Eye (tissue), 1 donor: ENCODE results near the gene INPP4B.
"Not testable (repeated sequence)": the region's sequence is repeated elsewhere in the genome, so short reads cannot be mapped to it uniquely, and the experiment has no call there.

Experiments
- DNase-seq: peaks from one replicate; pipeline ENCODE4 v3.0.0-alpha.2; 2015

Gene INPP4B

DNA sequence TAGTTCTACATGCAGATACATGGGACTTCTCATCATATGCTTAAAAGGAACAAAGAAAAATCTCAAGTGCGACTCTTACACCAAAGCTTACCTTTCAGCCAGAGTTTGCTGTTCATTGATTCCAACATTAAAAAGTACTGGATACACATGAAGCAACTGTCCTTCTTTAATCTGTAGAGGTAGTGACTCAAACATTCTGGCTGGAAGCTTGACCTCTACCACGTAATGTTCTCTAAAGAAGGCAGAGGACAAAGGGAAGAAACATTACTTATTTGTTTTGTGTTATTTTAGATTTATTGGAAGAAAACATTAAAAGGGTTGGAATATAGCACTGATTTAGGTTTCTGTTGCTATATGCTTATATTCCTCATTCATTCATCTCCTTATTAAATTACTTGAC, 733.6 kb downstream of the INPP4B start:
- no peak for DNase-seq

DNA sequence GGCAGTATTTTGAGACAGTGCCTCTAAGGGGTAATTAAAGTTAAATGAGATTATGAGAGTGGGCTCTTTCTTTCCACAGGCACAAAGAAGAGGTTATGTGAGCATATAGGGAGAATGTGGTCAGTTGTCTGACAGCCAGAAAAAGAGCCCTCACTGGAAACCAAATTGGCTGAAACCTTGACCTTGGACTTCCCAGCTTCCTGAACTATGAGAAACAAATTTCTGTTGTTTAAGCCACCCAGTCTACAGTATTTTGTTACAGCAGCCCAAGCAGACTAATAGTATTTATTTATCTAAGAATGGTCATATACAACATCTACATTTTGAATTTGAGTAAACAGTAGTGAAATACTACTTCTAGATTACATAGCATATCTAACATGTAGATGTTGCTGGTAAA, 736.0 kb downstream of the INPP4B start:
- DNase-seq: no peak

DNA sequence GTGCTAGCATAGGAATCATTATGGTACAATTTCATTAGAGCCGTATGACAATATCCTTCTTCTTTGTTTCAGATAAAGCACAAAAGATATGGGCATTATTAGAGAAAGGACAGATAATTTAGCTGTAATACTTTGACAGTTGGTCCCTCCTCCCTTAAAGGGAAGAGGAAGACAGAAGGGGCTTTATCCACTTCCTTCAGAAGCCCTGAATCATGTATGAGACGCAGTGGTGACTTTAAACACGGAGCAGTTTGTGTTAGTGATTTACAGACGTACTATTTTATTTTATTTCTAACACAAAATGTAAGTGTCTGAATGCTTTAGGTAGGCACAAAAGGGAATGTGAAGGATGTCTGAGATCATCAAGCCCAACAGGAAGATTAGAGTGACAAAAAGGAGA, 742.1 kb downstream of the INPP4B start:
- DNase-seq: no peak

DNA sequence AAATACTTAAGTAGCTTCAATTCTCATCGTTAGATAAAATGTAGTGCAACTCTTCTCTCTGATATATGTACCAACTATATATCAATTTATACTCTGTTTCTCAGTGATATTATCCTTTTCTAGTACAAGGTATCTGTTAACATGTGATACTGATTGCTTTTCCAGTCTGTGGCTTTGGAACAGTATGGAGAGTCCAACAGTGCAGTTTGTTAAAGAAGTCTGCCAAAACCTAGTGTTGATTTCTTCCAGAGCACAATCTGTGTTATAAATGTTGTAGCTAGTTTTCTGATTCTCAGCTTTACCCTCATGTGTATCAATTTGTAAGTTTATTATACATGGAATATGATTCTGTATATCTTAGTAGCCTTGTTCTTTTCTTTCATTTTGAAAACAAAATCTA, 744.7 kb downstream of the INPP4B start:
- no peak for DNase-seq

DNA sequence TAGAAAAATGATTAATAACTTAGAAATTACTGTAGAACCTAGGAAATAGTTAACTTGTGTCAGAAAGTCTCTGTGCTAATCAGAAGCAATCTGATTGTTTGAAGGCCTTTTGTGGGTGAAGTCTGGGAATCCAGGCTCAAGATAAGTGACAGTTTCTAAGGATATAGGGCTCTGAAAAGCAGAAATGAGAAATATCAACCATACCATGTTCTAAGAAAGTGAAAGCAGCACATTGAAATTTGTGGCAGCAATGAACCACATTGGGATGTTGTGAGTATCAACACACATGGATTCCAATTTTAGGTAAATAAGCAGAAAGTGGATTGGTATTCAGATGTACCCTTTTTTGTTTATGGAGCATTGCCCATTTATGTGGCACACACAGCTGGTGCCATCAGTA, 745.2 kb downstream of the INPP4B start:
- no peak for DNase-seq

DNA sequence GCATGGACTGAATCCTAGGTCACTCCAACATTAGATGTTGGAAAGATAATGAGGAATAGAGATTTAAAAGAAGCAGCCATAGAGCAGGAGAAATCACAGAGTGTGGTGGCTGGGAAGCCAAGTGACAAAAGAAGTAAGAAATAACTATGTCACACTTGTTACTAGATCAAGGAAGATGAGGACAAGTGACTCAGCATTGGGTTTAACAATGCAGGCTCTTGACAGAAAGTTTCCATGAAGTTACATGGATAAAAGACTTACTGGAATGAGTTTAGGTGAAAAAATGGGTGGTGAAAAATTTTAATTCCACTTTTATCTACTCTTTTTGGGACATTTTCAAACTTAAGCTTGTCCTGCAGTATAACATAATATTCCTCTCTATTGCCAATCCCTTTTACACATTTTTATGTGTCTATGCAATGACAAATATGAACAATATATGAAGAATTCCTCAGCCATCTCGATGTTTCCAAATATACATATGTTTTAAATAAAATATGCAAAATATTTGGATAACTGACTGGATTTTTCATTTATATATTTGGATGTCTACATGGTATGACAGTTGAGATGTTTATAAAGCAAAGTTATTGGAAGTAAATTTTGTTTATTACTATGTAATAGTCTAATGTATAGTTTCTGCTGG, 747.1 kb downstream of the INPP4B start:
- no peak for DNase-seq

DNA sequence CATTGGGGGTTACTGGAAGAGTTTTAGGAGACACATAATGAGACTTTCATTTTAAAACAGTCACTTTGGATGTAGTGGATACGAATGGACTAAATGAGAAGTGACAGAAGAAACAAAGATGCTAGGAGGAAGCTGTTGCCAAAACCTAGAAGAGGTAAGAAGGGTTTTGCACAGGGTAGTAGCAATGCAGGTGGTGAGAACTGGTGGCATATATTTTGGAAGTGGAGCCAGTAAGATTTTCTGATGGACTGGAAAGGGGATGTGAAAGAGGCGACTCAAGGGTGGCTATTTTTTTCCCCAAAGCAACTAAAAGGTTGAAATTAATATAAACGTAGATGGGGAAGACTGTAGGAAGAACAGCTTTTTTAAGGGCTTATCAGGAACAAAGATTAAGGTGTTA, 747.7 kb downstream of the INPP4B start:
- DNase-seq: no peak

DNA sequence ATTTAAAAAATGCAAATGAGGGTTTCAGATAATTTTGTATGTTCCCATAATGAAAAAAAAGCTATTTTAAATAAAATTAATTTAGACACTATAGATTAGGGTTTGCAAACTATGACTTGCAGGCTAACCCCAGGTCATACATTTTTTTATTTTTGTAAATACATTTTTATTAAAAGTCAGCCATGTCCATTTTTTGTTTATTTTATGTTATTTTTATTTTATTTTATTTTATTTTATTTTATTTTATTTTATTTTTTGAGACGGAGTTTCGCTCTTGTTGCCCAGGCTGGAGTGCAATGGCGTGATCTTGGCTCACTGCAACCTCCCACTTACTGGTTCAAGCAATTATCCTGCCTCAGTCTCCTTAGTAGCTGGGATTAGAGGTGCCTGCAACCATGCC, 749.1 kb downstream of the INPP4B start:
- no peak for DNase-seq

DNA sequence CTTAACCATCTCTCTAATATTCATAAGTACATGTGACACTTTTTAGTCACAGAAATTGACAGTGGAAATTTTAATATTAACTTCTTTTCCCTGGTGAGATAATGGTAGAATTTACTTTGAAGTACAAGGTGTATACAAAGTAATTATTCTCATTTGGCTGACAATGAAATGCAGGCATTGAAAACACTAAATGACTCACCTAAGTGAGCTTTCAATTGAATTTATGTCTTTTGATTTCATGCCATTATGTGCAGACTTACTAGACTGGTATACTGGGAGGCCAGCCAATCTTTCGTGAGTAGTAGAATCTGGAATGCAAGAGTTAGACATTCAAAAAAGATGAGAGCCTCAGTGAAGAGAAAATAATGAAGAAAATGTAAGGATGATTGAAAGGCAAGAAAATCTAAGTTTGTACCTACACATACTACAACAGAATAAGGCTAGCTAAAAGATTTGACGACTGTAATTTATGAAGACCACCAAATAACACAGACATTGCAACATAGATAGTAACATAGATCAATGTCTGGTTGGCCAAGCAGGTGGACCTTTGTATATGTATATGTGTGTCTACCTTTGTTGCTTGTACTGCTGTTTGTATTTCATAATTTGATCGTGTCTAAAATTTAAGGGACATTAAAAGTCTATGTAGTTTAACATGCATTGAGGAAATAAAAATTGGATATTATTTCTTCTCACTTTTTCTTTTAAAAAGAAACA, 750.1 kb downstream of the INPP4B start:
- DNase-seq: no peak

DNA sequence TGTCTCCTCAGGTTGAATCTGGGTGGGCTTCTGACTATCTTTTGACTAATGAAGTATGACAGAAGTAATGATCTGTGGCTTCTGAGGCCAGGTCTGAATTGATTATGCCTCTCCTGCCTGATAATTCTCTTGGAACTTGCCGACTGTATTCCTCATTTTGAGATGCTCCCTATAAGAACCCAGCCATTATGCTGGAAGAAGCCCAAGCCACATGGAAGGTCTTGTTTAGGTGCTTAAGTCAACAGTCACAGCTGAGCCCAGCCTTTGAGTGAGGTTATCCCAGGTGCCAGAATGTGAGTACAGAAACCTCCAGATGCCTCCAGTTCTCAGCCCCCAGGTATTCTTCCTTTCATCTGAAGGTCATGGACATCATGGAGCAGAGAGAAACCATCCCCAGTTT, 753.2 kb downstream of the INPP4B start:
- DNase-seq: no peak

DNA sequence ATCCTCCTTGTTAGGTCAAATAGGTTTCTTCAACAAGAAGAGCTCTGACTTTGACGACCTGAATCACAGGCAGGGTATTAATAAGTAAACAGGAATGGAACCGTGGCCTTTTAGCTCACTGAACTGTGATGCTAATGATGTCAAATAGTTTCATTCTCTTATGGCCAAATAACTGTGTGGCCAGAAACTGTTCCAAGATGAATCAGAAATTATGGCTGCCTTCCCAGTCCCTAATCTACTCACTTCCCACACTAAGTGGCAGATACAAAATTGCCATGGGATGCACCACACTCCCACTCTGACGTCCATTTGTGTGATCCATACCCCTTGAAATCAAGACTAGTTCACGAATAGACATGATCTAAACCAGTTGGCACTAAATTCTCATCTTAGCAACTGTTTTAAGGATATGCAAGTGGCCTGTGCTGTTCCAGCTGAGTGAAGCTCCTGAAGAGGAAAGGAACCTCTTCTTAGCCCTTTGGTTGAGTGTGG, 754.4 kb downstream of the INPP4B start:
- peak; percentile 20 for DNase-seq

DNA sequence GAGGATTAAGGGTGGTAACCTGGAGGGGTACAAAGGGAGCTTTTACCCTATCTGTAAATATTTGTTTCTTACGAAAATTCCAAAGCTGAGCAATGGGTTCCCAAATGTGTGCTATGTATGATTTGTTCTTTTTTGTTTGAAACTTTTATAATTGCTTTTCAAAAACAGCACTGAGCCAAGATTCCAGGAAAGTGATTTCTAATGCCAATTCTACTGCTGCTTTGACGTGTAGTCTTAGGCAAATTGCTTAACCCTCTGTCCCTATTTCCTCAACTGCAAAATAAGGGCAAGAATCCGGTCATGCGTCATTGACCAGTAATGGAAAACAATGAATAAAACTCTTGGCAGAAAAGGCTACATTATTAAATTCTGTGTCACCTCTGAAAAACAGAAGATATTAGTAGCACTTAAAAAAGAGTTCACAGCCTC, 755.0 kb downstream of the INPP4B start:
- no peak for DNase-seq

DNA sequence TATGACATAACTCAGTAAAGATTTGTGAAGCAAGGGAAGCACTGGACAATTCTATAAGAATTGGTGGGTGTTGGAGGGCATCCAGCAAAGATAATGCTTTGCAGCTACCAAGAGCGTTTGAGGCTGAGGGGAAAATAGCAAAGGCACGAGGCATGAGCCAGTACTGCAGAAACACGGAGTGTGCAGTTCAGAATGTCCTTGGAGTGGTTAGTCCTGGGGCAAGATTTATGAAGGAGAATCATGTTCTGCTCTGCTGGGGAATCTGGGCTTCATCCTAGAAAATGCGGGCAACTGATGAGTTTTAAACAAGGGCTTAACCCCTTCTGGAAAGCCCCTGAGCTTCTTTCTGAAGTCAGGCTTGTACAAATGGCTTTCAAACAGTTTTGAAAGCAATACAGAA, 757.2 kb downstream of the INPP4B start:
- DNase-seq: no peak

DNA sequence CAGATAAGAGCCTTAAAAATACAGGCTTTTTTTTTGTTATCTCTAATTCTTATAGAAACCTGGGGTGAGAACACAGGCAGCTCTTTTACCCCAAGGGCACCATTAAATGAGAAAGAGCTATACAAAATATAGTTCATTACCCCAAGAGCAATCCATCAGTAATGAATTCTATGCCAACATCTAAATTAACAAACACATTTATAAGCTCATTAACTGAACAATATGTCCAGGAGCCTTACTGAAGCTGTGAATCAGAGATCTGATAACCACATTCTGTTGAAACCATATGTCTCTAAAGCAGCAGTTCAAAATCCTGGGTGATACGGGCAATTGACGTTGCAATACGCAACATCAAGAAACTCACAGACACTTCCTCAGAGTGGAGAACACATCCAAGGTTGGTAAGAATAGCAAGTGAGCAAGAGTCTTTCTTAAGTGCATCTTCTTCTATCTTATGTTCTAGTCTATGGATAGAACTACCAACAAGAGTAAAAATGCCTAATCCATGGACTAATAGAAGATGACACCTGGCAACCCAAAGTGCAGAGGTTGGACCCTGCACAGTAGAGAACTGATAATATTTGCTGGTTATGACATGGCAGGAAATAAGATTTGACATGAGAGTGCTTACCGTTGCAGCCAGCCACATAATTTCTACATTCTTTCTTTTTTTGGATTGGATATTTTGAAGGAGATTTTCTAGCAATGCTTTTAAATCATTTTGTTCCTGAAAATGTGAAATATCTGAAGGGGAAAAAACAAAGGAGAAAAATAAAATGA, 760.4 kb downstream of the INPP4B start:
- DNase-seq: no peak

DNA sequence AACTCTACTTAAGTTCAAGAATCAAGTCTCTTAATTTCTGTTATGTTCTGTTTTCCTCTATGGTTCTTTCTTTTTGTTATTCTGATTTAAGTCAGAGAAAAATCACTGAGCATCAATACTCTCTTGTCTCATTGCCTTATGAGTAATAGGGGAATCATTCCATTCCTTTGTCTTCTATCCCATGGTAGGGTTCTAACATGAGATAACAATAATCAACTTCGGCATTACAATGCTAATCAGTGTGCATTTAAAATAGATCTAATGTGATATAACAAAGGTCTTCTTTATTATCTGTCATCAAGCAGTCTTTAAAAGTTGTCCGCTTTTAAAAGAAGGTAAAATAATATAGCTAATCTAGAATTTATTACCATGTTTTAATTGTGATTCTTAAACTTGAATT, 762.8 kb downstream of the INPP4B start:
- no peak for DNase-seq

DNA sequence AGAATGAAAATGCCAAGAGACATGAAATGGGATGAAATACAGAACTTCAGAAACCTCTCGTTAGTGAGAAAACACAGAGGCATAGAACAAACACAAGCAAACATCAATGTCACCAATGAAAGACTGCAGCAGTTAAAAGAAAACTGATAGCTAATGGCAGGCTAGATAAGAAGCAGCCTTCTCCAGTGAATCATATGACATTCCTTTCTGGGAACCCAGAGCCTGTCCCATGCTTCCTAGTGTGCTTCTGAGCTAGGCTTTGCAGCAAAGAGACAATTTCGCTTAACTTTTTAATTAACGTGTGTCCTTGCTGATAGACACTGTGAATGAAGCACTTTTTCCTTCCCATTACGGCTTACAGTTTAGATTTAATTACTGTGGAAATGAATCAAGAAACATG, 765.1 kb downstream of the INPP4B start:
- DNase-seq: no peak

DNA sequence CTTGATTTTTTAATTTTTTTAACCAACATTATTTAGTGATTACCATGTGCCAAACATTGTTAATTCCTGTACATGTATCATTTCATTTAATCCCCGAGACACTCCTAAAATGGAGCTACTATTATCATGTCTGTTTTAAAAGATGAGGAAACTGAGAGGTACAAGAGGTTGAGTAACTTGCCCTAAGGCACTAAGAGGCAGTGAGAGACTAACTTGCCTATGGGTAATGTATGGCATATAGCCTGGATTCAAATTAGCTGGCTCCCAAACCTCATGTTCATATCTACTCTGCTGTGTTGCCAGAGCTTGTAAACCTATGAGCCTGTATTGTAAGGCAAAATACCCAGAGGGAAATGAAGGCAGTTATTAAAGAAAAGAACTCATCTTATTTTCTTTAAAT, 766.1 kb downstream of the INPP4B start:
- no peak for DNase-seq

DNA sequence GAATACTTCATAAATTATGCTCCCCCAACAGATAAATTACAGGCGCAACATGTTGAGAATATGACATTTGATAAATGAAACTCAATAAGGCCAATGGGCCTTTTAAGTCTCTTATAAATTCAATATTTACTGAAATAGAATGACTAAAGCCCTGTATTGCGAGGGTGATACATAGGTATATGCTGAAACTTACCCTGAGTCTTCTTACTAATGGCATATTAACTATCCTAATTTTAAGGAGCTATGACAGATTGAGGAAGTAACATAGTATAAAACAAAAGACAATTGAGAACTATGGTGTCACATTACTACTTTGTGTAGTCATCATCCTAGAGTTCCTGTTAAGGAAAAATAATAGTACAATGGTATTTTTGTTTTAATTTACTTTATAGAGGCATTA, 769.1 kb downstream of the INPP4B start:
- no peak for DNase-seq

DNA sequence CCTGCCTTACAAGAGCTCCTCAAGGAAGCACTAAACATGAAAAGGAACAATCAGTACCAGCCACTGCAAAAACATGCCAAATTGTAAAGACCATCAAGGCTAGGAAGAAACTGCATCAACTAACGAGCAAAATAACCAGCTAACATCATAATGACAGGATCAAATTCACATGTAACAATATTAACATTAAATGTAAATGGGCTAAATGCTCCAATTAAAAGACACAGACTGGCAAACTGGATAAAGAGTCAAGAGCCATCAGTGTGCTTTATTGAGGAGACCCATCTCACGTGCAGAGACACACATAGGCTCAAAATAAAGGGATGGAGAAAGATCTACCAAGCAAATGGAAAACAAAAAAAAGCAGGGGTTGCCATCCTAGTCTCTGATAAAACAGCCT, 777.8 kb downstream of the INPP4B start:
- not testable (repeated sequence) for DNase-seq

DNA sequence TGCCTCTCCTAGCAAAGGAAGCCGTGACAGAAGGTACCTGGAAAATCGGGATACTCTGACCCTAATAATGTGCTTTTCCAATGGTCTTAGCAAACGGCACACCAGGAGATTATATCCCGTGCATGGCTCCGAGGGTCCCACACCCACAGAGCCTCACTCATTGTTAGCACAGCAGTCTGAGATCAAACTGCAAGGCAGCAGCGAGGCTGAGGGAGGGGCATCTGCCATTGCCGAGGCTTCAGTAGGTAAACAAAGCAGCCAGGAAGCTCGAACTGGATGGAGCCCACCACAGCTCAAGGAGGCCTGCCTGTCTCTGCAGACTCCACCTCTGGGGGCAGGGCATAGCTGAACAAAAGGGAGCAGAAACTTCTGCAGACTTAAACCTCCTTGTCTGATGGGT, 779.5 kb downstream of the INPP4B start:
- not testable (repeated sequence) for DNase-seq

DNA sequence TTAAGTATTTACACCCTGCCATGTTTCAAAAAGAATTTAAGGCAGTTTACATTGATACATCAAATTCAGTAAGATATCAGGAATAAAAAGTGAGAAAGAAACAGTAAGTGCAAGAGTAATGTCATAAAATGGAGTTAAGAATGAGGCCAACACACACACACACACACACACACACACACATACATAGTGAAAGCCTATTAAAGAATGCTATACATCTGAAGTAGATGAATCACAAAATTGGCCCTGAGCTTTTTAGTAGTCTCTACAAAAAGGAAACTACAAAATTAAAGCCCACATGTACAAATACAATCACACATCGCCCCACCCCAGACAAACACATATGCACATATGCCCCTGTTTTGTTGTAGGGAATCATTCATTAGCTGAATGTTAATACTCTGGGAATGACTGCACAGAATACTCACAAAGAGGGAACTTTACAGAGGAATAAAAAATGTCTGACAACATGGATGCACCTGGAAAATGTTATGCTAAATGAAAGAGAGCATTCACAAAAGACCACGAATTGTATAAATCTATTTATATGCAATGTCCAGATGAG, 780.9 kb downstream of the INPP4B start:
- no peak for DNase-seq

DNA sequence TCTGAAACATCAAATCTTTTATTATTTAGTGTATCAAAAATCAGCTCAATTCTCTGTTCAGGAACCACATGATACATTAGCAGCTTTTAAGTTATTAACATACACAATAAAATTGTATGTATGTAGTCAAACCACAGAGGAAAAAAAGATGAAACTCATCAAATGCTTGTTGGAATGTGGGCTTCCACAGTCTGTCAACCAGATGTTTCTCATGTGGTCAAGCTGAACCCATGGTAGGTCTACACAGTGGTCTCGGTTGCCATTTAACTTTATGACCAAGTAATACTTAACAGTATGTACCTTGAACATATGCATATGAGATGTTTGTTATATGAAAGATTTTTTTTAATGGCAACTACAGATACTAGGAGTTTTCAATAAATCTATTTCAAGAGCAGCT, 781.9 kb downstream of the INPP4B start:
- DNase-seq: no peak

DNA sequence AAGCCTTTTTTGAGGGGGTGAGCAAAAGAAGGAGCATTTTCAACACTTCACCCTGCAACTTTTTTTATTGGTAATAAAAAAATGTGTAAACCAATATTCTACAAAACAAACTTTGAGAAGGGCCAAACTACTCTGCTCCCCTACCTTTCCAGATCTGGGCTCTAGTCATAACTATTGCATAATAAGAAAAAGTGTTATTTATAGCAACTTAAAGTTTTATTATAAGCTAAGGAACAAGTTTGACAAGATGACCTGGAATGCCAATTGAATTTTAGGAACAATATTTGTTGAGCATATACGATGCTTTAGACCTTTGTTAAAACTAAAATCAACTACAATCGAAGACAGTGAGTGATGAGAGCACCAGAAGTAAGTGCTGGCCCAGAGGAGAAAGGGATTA, 800.1 kb downstream of the INPP4B start:
- DNase-seq: no peak

DNA sequence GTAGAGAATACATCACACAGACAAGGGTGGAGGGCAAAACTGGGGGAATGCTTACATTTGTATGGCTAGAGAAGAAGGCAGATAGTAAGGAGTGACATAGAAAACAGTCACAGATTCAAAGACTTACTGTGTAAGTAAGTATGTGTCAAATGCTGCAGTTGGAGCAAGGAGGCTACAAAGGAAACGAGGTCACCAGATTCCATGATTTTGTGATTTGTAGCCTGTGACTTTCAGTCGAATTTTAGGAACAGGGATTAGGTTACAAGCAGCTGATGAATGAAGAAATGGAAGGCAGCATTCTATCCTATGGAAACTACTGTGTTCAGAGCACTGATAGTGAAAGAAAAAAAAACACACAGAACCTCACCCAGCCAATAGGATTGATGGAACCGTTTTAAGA, 801.8 kb downstream of the INPP4B start:
- no peak for DNase-seq
